GM19468 (cell line): Measurements from ENCODE around the gene ACIN1.

ENCODE experiments used
- ATAC-seq: cut with Tn5 transposase; IDR thresholded peaks from one replicate; pipeline ENCODE4 v1.9.1; 2021; ENCODE audit warnings: mild to moderate bottlenecking, moderate library complexity, moderate number of reproducible peaks; ENCODE audit not compliant: unreplicated experiment; ENCODE audit errors: extremely low read depth

Gene ACIN1

DNA sequence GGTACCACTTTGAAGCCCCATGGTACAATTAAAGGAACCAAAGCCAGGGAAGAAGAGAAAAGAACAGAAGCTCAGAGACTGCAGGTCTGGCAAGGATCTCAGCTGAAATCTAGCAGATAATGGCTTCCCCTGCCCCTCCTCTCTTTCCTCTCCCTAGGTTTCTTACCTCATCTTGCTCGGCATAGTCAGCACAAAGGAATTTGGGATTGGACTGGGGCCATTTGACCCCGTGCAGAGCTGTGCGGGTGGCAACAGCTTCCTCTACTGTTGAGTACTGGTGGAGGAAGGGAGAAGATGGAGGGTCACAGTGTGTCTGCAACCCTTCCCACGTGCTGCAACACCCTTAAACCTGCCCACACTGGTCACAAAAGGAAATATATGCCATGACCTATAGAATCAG lies 32.9 kb downstream of the ACIN1 start:
- ATAC-seq = no peak

DNA sequence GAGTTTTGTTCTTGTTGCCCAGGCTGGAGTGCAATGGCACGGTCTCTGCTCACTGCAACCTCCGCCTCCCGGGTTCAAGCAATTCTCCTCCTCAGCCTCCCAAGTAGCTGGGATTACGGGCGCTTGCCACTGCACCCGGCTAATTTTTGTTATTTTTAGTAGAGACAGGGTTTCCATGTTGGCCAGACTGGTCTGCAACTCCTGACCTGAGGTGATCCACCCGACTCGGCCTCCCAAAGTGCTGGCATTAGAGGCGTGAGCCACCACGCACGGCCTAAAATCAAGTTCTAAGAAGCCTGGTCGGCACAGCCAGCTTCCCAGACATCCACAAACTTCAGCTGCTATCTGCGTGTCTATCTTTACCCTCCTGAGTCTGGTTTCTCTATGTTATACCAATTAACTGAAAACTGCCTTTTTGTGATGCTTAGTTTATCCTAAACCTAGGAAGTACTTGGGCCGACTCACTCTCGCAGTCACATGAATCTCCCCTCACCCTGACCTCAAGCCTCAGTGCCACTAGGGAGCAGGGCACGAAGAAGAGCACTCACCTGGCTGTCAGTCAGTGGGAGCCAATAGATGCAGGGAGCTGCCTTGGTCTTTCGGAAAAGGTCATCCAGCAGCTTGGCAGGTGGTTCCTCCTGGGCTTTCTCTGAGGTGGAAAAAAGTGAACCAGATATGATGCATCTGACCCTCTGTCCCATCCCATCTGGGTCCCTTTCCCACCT lies 34.2 kb downstream of the ACIN1 start:
- no peak for ATAC-seq

DNA sequence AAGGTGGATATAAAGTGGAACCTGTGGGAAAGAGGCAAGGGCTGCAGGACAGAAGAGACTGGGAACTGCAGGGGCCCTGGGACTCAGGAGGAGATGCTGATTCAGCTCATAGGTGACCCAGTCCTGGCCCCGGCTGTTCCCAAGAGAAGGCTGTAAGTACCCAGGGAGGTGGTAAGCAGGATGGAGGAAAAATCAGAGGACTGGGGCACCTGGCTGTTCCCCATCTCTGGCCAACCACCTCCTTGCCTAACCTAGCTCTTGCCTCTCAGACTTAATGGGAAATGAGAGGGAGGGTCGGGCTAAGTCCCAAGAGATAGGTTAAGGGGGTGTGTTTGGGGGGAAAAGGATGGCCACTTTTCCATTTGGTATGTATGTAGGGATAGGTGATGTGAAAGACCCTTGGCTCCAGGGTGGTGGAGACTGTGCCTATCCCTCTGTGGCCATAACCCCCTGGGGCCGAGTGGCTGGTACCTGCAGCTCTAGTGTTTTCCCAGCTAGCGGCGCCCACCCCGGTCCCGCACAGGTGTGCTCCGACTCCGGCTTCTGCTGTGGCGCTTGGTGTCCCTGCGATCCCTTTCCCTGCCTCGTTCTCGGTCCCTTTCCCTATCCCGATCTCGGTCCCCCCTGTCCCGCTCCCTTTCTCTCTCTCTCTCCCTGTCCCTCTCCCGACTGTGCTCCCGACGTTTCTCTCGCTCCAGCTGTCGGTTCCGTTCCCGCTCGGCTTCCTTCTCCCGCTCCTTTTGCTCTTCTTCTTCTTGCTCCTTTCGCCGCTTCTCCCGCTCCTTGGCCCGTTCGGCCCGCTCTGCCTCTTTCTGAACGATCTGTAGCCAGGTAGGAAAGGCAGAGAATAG lies 36.1 kb downstream of the ACIN1 start:
- ATAC-seq = no peak

DNA sequence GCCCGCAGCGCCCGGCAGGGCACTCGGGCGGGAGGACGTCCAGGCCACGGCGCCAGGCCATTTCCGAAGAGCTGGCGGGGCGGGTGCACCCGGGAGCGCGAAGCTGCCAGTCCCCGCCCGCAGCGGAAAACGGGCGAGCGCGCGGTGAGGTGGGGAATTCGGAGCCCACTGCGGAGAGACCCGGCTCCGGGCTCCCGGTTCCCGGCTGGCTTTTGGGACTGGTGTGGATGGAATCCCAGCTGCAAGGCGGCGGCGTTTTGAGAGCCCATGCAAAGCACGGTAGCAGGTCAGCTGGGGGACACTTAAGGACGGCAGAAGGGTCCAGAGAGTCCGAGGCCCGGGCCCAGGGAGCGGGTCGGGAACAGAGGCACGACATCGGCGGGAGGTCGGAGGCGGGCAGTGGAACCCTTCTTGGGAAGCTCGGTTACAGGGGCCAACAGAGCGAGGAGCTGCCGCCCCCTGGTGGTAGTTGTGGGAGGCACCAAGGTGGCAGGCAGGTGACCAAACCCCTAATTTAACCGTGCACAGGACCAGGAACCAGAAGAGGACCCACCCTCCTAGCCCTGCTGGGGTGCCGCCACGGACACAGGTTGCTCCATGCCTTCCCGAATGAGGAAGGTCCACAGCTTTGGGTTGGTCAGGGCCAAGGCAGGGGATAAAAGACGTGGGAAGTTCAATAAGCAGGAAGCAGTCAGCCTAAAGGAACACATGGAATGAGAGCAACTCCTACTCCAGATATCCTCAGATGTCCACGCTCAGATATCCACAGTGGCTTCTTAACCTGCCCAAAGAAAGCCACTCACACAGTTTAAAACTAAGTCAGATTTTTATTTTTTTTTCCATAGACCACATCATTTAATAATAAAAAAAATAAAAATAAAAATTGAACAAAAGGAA lies 36.9 kb downstream of the ACIN1 start:
- ATAC-seq = no peak

DNA sequence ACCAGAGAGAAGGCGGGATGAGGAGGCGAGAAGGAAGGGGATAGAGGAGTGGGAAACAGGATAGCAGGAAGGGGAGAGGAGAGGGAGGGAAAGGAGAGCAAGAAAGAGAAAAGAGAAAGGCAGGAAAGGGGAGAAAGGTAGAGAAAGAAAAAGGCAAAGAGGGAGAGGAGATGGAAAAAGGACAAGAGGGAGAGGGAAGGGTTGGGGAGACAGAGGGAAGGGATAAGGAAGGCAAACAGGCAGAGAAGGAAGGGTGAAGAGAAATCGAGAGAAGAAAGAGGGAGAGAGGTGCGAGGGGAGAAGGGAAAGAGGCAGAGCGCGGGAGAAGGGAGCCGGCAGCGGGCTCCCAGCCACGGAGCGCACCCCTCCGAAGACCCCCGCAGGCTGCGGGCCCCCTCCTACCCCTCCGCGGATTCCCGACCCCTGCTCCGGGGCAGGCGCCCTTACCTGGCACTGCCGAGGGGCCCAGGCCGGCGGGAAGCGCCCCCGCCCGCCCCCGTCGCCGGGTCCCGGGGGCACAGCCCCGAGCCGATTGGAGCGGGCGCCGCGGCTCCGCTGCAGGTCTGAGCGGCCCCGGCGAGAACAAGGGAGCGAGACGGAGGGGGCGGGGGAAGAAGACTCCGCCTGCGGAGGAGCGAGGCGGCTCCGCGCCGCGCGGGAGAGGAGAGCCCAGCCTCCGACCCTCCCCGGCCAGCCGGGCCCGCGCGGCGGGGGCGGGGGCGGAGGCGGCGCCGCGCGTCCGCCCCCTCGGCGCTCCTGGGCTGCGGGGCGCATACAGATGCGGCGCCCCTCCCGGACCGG lies 37.8 kb downstream of the ACIN1 start, which contains the start of gene CDH24:
Gene CDH24 (minus strand): TSS at position 565 of the 801 bp plus-strand sequence. CDS start 1,787 bp downstream, outside the sequence.
- no peak for ATAC-seq

DNA sequence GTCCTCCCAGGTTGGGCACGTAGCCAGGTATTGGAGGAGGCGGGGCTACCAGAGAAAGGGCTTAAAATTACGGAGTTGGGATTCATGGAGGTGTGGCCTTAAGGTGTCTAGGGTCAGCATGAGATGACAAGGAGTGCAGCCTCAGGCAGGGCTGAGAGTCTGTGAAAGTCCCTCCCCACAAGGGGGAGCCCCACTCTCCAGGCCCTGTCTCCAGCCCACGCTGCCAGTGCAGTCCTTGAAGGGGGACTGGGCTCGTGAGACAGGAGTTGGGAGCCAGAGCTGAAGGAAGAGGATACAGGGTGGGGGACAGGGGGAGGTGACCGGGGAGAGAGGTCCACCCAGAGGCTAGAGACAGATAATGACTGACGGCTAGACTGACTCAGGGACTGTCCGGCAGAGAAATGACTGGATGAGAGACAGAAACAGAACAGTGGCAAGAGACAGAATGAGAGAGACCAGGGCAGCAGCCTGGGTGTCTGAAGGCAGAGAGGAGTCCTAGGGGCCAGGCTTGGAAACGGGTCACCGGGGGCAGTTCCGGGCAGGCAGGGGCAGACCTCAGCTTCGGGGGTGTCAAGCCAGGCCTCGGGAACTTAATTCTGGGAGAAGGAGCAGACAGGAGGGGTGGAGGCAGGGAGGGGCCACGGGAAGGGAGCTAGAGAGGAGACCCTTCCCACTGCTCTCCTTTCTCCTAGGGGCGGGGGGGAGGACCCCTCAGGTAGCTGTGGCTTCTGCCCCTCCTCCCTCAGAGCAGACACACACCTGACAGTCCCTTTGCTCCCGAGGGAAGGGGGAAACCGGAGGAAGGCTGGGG lies 38.6 kb downstream of the ACIN1 start:
- no peak for ATAC-seq

DNA sequence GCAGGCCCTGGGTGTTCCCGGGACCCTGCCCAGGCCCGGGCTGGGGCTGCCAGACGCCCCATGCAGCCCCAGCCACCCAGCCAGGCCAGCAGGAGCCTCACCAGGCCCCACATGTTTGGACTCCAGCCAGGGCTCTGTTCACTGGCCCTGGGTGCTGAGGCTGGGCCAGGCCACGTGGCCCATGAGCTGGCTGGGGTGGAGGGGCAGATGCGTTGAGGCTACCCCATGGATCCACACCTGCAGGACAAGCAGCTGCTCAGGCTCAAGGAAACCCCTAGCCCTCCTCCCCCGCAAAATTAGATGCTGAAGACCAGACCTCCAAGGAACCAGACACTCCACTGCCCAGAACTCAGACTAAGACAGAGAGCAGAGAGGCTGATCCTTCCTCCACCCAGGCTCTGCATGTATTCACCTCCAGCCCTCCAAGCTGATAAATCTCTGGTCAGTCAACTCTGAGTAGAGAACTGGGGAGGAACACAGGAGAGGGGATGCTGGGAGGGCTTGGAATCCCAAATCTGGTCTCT lies 39.3 kb downstream of the ACIN1 start:
- ATAC-seq = no peak

DNA sequence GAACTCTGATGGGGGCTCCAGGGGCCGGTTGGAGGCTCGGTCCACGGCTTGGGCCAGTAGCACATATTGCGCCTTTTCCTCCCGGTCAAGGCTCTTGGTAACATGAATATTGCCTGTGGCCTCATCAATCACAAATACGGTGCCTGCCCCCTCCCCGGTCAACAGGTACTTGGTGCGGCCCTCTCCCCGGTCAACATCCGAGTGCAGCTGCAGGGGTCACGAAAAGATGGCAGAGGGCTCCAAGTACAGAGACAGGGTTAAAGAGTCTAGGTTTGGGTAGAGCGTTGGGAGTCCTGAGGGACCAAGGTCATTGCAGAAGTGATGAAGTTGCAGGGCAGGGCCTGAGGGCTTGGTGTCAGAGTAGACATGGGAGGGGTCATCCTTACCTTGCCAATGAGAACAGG lies 39.8 kb downstream of the ACIN1 start:
- ATAC-seq = no peak

DNA sequence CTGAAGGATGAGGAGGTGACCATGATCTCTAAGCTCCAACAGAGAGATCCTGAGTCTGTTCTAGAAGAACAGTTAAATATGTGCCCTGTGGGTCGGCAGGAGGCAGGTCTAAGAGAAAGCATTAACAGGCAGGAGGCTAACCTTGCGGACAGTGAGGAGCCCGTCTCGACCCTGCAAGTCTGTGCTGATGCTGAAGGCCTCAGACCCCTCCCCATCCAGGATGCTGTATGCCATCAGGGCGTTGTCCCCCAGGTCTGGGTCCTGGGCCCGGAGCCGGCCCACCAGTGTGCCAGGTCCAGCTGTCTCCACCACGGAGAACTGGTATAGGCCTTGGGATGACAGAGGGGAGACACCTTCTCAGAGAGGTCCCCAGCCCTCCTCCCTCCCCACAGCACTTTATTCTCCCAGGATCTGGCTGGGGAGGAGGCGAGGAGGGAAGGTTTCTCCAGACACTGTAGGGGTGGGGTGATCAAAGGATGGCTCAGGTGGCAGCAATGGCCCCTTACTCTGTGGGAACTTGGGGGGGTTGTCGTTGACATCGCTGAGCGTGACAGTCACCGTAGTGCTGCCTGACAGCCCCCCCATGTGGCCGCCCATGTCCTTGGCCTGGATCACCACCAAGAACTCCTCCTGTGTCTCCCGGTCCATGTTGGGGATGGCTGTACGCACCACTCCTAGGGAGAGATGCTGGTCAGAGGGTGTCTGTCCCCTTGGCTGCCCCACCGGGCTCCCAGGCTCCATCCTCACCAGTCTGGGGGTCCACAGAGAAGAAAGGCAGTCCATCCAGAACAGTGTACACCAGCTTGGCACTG lies 40.7 kb downstream of the ACIN1 start:
- ATAC-seq = no peak

DNA sequence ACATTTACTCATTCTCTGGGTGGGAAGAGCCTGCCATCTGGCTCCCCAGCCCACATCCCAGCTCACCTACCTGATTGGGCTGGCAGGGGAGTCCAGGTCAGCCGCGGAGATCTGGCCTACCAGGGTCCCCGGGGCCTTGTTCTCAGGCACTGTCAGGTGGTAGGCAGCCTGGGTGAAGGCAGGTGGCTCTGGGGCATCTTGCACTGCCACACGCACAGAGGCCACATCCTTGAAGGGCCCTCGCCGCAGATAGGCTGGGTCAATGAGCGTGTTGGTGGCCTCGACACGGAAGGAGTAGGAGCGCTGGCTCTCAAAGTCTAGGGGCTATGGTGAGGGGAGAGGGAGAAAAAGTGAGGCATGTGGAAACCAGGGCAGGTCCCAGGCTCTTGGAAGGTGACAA lies 41.5 kb downstream of the ACIN1 start:
- ATAC-seq = no peak

DNA sequence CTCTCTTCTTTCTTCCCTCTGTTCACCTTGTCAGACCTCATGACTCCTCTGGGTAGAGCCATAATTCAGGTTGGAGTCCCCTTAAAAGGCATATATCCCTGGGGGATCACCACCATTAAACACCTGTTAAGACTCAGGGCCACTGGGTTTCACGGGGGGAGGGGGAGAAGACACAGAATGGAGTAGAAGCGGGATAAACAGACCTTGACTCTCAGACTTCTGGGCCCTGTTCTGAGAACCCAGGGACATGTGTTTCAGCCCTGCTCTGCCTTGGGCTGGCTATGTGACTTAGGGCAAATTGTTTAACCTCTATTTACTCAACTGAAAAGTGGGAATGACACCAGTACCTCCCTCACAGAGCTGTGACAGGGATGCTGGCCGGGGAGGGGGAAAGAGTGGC lies 42.3 kb downstream of the ACIN1 start:
- no peak for ATAC-seq

DNA sequence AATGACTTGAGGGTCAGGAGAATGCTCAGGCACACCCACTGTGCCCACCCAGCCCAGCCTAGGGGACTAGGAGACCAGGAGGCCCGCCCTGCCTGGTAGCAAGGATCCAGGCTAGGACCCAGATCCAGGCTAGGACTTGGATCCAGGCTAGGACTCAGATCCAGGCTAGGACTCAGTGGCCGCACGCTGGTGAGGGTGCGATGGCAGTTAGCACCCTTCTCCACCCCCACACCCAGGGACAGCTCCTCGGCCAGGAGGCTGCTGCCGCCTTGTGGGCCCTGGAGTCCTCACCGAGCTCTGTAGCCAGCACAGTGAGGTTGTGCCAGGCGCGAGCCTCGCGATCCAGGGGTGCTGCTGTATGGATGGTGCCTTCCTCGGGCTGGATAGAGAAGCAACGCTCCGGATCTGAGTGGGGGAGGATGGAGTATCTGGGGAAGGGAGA lies 42.7 kb downstream of the ACIN1 start:
- no peak for ATAC-seq

DNA sequence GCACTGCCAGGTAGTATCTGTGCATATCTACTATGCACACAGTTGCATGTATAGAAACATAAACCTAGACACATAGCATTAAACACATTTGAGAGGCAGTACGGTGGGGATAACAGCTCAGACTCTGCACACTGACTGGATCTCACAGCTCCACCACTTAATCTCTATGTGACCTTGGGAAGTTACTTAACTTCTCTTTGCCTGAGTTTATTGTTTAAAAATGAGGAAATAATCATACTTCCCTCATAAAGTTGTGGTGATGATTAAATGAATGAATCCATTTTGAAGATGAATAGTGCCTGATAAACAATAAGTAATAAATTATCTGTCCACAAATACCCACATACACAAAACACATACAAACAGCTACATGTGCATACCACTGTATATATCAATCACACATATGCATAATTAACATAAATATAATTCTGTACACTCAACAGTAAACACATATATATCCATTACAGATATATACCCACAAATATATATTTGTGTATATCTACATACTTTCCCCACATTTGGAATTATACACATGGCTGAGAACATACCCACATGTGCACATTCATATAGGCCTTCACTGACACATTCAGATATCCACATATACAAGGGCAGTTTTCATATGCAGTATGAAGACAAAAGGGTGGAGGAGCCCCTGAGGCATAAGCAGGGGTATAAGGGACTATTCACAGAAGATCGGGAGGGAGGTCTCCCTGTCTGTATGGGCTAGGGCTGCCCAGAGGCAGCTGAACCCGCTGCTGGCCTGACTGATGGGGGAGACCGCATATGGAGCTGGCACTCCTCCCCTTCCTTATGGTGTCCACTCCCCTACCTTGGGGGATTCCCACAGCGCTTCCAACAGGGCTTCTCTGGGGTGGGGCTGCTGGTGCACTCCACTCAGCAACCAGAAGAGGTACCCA lies 43.5 kb downstream of the ACIN1 start:
- ATAC-seq = no peak

DNA sequence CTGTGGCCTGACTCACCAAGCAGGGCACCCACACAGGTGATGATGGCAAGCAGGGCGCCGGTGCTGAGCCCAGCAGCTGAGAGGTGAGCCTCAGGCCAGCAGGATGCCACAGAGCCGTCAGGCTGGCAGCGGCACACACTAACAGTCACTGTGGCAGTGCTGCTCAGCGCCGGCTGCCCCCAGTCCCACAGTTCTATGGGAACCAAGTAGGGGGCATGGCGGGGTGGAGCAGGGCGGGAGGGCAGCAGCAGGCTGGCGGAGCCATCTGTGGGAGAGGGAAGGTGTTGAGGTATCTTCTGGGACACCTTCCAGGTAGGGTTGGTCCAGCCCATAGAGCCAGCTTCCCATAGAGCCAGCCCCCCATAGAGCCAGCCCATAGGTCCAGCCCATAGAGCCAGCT lies 45.9 kb downstream of the ACIN1 start:
- no peak for ATAC-seq

DNA sequence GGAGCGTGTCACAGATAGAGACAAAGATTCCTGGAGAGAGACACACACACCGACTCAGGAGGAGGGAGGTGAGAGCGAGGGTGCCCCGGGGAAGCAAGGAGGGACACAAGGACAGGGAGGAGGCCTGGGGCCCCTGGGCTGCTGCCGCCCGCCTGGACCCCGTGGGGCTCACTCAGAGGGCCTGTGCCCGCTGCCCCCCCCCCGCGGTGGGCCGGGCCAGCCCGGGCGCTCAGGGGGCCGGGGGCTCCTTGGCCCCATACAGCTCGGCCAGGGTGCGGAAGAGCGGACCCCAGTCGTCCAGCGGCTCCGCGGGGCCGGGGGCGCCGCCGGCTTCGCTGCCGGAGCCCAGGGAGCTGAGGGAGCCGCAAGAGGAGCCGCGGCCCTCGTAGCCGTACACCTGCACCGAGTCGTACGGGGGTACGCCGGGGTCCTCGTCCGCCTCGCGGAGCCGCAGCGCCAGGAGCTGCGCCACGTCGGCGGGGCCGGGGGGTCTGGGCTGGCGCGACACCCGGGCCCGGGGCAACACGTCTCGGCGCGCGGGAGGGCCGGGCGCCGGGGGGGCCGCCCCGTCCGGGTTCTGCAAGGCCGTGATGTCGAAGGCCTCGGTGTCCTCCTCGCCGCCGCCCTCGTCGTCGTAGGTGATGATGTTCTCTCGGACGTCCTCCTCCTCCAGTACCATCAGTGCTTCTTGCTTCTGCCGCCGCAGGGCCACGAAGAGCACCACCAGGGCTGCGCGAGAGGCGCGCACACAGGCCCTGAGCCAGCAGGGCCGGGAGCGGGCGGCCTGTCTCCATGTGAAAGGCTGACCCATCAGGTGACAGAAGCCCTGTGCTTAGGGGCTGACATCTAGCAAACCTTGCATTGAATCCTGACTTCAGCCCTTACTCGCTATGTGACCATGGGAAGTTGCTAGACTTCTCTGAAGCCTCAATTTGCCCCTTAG lies 46.9 kb downstream of the ACIN1 start:
- ATAC-seq = no peak
